OCI-LY1 (cell line): ENCODE measurements around the gene SST.
"Not testable (repeated sequence)": the region's sequence is repeated elsewhere in the genome, so short reads cannot be mapped to it uniquely, and the experiment has no call there.

ENCODE experiments used
- EZH2 ChIP-seq: fragments of 200-600 bp; sonication (generic), shearing (Covaris generic); IDR thresholded peaks from 2 replicates; pipeline ENCODE4 v1.8.0; 2017; ENCODE audit warnings: borderline replicate concordance, mixed run types, mild to moderate bottlenecking, antibody characterized with exemption, low read length, moderate library complexity, mixed read lengths
- TF ChIP-seq, protein P1 (sequence below): fragments of 200-600 bp; sonication (generic), shearing (Covaris generic); IDR thresholded peaks from 2 replicates; pipeline ENCODE4 v1.5.1; 2017; ENCODE audit warnings: mild to moderate bottlenecking, antibody characterized with exemption, low read length, moderate library complexity, mixed read lengths

DNA sequence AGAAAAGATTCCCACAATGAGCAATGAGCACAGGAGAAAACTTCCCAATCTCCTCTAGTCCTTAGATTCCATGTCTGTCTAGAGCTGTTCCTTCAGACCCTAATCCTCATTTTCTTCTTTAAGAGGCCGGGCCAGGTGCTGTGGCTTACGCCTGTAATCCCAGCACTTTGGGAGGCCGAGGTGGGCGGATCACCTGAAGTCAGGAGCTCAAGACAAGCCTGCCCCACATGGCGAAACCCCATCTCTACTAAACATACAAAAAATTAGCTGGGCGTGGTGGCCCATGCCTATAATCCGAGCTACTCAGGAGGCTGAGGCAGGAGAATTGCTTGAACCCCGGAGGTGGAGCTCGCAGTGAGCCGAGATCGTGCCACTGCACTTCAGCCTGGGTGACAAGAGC is 11.6 kb upstream of the SST start:
- TF ChIP-seq, protein P1, sequence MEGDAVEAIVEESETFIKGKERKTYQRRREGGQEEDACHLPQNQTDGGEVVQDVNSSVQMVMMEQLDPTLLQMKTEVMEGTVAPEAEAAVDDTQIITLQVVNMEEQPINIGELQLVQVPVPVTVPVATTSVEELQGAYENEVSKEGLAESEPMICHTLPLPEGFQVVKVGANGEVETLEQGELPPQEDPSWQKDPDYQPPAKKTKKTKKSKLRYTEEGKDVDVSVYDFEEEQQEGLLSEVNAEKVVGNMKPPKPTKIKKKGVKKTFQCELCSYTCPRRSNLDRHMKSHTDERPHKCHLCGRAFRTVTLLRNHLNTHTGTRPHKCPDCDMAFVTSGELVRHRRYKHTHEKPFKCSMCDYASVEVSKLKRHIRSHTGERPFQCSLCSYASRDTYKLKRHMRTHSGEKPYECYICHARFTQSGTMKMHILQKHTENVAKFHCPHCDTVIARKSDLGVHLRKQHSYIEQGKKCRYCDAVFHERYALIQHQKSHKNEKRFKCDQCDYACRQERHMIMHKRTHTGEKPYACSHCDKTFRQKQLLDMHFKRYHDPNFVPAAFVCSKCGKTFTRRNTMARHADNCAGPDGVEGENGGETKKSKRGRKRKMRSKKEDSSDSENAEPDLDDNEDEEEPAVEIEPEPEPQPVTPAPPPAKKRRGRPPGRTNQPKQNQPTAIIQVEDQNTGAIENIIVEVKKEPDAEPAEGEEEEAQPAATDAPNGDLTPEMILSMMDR, result not testable (repeated sequence)
- not testable (repeated sequence) for TF ChIP-seq EZH2
